CD4-positive, alpha-beta T cell treated with Interleukin-15 for 1 hour (primary cell): Measurements from ENCODE around the gene ATF5.
A peak's percentile ranks its signal among the peaks of the same experiment; 100 is the strongest.

ENCODE experiments used
- DNase-seq: peaks from one replicate; pipeline ENCODE4 v3.0.0-alpha.2; 2020

Gene ATF5, protein sequence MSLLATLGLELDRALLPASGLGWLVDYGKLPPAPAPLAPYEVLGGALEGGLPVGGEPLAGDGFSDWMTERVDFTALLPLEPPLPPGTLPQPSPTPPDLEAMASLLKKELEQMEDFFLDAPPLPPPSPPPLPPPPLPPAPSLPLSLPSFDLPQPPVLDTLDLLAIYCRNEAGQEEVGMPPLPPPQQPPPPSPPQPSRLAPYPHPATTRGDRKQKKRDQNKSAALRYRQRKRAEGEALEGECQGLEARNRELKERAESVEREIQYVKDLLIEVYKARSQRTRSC

GRCh38 chr19:49929121-49929610, at the start of gene ATF5, which contains the start of gene NUP62:
ATF5 (plus strand) TSS chr19:49929205; CDS start chr19:49930851, 1,646 bp downstream.
NUP62 (minus strand) TSS chr19:49929504; CDS start chr19:49909807, 19,697 bp downstream.
- peak; percentile 90 for DNase-seq

DNA sequence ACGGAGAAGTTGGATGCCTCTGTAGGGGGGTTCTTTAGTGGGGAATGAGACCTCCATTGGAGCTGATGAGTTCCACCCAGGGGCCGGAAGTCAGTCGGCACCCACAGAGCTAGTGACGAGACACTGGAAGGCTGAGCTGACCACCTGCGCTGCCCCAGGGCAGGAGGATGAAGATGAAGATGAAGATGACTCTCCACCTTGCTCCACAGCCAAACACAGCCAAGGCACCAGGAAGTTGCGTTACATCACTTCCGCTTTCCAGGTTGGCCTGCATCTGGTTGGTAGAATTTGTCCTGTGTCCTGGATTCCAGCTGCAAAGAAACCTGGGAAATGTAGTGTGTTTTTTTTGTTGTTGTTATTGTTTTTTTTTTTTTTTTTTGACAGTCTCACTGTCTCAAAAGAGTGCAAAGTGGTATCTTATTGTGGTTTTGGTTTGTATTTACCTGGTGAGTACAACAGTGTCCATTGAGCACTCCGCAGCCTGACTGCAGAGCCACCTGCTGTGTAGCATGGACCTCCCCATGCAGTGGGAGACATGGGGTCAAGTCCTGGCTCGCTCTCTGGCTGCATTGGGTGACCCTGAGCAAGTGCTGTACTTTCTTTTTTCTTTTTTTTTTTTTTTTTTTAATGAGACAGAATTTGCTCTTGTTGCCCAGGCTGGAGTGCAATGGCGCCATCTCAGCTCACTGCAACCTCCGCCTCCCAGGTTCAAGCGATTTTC, 49.6 kb upstream of the ATF5 start:
- DNase-seq: no peak

- DNase-seq: no peak
Measured at GRCh38 chr19:49880162-49880869, 48.7 kb upstream of the ATF5 start.

DNA sequence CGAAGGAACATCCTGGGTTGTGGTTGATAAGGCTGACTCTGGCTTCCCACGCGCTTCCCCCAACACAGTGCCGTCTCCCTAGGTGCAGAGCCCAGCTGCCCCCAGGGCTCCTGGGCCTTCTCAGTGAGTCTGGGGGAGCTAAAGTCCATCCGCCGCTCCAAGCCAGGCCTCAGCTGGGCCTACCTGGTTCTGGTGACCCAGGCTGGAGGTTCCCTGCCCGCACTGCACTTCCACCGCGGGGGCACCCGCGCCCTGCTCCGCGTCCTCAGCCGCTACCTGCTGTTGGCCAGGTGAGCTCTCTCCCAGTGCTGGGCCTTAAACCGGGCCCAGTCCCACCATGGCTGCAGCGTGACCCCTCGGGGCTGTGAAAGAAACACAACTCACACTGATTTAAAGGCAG, 47.8 kb upstream of the ATF5 start:
- no peak for DNase-seq

DNA sequence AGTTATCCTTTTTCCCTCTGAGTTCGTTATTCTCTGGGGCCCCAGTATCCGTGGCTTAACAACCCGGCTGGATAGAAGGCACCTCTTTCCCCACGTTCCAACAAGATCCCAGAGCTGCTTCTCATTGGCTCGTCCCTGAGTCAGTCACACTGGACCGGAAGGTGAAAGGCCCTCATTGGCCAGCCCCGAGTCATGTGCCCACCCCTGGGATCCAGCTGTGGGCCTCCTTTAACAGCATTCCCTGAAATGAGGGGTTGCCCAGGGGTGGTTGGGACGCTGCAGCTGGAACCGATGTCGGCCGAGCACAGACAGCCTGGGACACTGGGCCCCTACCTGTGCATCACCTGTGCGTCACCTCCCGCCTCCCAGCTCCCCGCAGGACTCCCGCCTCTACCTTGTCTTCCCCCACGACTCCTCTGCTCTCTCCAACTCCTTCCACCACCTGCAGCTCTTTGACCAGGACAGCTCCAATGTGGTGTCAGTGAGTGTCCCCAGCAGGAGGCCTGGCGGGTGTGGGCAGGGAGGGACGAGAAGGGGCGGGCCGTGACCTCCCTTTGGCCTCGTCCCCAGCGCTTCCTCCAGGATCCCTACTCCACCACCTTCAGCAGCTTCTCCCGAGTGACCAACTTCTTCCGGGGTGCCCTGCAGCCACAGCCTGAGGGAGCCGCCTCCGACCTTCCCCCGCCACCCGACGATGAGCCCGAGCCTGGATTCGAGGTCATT, 47.2 kb upstream of the ATF5 start:
- no peak for DNase-seq

DNA sequence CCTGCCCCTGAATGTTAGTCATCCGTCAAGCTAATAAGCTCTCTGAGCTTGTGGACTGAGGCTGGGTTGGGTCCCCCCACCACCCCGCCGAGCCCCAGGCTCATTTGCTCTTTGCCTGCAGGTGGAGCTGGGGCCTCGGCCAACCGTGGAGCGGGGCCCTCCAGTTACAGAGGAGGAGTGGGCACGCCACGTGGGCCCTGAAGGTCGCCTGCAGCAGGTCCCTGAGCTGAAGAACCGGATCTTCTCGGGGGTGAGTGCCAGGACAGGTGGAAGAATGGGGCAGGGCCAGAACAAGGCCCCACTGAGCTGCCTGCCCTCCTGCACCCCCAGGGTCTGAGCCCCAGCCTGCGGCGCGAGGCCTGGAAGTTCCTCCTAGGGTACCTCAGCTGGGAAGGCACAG, 46.4 kb upstream of the ATF5 start:
- no peak for DNase-seq

DNA sequence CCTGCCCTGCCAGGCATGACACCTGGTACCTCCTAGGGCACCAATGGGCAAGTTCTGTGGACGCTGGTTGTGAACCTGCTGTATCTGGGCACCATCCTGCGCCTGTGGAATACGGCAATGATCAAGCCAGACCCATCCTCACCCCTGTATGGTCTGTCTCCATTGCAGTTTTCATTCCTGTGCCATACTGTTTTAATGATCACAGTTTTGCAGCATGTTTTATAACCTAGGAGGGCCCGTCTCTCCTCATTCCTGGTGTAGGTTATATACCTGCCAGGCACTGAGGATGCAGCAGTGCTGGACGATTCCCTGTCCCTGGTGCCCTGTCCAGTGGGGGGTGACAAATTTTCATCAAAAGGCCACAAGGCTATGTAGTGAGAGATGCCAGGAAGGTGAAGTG, 45.9 kb upstream of the ATF5 start:
- DNase-seq: no peak

- no peak for DNase-seq
Measured at GRCh38 chr19:49884109-49884508, 44.9 kb upstream of the ATF5 start.

DNA sequence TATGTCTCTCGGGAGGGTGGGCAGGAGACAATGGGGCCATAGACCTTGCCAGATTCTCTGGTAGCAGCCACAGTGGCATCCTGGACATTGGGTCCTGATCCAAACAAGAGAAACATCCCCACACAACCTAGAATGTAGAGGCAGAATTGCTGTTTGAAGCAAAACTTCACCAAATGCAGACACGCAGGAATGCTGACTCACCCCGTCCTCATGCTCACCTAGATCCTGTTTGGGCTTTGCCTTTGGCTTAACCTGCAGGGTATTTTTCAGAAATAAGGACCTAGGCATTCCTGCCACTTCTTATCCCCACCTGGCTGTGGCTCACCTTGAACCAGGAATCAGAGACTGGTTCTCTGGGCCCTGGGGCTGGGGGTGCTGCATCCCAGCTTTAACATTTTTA, 44.2 kb upstream of the ATF5 start:
- DNase-seq: no peak

- no peak for DNase-seq
Measured at GRCh38 chr19:49887037-49887664, 41.9 kb upstream of the ATF5 start.

DNA sequence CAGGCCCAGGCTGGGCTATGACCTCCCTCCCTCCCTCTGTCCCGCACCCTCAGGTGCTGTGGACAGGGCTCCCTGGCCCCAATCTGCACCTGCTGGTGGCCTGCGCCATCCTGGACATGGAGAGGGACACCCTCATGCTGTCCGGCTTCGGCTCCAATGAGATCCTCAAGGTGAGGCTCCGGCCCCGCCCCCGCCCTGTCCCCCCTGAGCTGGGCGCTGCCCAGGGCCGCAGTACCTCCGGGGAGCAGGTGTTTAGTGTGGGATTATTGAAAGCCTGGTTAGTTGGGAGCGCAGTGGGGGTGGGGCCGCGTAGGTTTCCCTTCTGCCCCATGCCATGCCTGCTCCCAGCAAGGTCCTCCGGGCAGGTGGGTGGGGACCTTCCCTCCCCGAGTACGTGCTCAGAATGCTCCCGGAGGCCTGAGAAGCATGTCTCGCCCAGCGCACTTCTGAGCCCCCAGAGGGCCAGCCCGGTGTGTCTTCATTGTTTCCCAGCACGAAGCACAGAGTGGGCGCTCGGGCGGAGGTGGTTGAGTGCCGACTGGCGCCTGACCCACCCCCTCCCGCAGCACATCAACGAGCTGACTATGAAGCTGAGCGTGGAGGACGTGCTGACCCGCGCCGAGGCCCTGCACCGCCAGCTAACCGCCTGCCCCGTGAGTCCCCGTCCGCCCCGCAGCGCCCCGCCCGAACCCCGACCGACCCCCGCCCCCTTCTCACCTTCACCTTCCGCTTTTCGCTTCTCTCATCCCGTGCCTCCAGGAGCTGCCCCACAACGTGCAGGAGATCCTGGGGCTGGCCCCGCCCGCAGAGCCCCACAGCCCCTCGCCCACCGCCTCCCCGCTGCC, 41.1 kb upstream of the ATF5 start:
- DNase-seq: no peak

DNA sequence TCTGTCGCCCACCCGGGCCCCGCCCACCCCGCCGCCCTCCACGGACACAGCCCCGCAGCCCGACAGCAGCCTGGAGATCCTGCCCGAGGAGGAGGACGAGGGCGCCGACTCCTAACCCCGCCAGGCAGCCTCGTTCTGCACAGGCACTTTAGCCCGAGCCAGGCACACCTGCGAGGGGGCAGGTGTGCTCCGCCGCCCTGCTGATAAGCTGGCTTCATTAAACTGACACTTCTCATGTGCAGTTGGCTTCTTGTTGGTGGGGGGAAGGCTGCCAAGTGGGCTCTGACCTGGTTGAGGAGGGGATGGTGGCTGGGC, 40.5 kb upstream of the ATF5 start:
- DNase-seq: no peak

DNA sequence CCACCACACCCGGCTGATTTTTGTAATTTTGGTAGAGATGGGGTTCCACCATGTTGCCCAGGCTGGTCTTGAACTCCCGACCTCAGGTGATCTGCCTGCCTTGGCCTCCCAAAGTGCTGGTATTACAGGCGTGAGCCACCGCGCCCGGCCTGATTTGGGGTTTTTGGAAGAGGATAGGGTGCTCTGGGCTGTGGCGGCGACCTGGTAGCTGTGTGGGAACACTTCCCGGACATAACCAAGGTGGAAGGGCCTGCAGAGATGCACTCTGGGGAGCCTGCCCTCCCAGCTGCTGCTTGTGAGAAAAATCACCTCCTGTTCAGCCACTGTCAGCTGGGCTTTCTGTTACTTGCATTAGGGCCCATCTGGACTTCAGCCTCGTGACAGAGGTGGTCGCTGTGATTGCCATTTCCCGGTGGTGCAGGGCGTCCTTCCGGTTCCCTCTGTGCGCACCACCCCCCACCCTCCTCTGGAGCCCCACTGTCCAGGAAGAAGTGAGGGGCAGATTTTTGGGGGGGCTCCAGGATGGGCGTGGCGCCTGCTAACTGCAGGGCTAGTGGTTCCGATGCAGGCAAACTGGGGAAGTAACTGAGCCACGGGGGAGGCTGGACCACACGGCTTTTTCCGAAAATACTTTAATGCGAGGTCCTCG, 39.8 kb upstream of the ATF5 start:
- no peak for DNase-seq

DNA sequence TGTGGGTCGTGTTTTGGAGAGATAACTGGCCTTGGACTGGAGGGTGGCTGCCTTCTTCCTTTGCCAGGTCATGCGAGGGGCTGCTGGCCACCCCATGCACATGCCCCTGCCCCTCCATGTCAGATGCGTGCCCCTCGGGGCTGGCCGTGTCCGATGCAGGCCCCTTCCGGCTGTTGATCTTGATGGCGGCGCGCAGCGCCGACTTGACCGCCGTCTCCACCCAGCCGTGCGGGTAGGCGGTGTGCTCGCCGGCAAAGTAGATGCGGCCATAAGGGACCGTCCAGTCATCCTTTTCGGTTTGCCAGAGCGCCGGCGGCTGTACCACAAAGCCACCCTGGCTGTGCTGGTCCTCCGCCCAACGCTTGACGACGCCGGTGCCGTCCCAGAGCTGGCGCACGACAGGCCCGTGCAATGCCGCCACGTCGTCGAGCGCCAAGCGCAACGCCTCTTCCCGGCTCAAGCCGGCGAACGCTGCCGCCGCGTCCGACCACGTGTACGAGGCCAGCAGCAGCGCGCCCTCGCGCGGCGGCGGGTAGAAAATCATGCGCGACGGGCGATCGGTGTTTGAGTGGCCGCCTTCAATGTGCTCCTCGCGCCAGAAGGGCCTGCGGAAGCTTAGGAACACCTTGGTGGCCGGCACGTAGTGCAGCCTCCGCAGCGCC, 39.2 kb upstream of the ATF5 start:
- peak; percentile 80 for DNase-seq

GRCh38 chr19:49890349-49891311, 38.4 kb upstream of the ATF5 start:
- DNase-seq: peak; percentile 70

- no peak for DNase-seq
Measured at GRCh38 chr19:49891393-49891792, 37.6 kb upstream of the ATF5 start.

DNA sequence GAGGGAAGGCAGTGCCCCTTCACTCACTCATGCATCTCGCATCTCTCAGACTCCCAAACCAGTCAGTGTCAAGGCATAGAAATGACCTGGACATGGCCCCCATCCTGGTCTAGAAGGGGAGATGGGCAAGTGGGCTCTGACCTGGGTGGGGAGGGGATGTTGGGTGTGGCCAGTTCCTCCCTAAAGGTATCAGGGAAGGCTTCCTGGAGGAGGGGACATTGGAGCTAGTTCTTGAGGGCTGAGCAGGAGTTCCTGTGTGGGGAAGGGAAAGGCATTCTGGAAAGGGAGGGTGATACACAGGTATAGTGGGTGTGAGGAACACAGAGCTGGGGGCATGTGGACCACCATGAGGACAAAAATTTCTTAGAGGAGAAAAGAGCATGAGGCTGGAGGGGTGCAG, 36.3 kb upstream of the ATF5 start:
- DNase-seq: no peak

- no peak for DNase-seq
Measured at GRCh38 chr19:49894011-49894664, 34.9 kb upstream of the ATF5 start.
